MCF 10A (cell line): ENCODE results near the gene GPC5. TPM values are rescaled to one million over a fixed set of nuclear protein-coding genes. Genes with fewer than 3 reads are reported as not detected.

Source experiments
- BruUV-seq: library from RNA; stranded (reverse); fragments of 400-500 nt; replicated peaks from 2 replicates; lab custom pipeline; 2021; lab: Mats Ljungman, UMichigan
- CTCF ChIA-PET: fragments of 300-600 bp; sonication (Branson Sonifier 250); formaldehyde crosslinking; extraction: SDS; loops from one replicate; lab custom pipeline; 2021; ENCODE audit warnings: antibody characterized with exemption, inconsistent platforms; lab: Yijun Ruan, JAX
- POLR2A ChIA-PET: fragments of 300-600, 350-650 bp; sonication (Branson Sonifier 250); formaldehyde crosslinking; extraction: SDS; loops from one replicate; lab custom pipeline; 2020; ENCODE audit warnings: antibody characterized with exemption, inconsistent platforms; lab: Yijun Ruan, JAX
- DNase-seq: peaks from one replicate; pipeline ENCODE4 v3.0.0-alpha.2; 2018; ENCODE audit not compliant: unreplicated experiment
- H3K27ac Mint-ChIP-seq: one replicate; pipeline ENCODE4 v1.8.0; 2022; ENCODE audit warnings: mild to moderate bottlenecking, low read depth, mixed read lengths; ENCODE audit not compliant: unreplicated experiment
- H3K27me3 Mint-ChIP-seq: one replicate; pipeline ENCODE4 v1.8.0; 2022; ENCODE audit warnings: mixed read lengths; ENCODE audit not compliant: insufficient read depth, unreplicated experiment
- H3K36me3 Mint-ChIP-seq: one replicate; pipeline ENCODE4 v1.8.0; 2022; ENCODE audit warnings: mild to moderate bottlenecking, moderate library complexity, mixed read lengths; ENCODE audit not compliant: insufficient read depth, unreplicated experiment
- H3K4me1 Mint-ChIP-seq: one replicate; pipeline ENCODE4 v1.8.0; 2022; ENCODE audit warnings: mixed read lengths; ENCODE audit not compliant: insufficient read depth, unreplicated experiment
- H3K4me3 Mint-ChIP-seq: one replicate; pipeline ENCODE4 v1.8.0; 2022; ENCODE audit warnings: mild to moderate bottlenecking, moderate library complexity, mixed read lengths; ENCODE audit not compliant: unreplicated experiment
- H3K9me3 Mint-ChIP-seq: one replicate; pipeline ENCODE4 v1.8.0; 2022; ENCODE audit warnings: mixed read lengths; ENCODE audit not compliant: unreplicated experiment
- CTCF ChIP-seq: fragments of 200-600 bp; IDR thresholded peaks from one replicate; pipeline ENCODE4 v1.8.0; 2022; ENCODE audit warnings: antibody characterized with exemption, mild to moderate bottlenecking; ENCODE audit not compliant: unreplicated experiment
- intact Hi-C: fragments of 100-400 bp; cut with micrococcal nuclease; formaldehyde crosslinking; loops from 2 replicates; pipeline ENCODE4 v1.14.1; 2022
- total RNA-seq: library from RNA; stranded (reverse); gene quantifications from 2 replicates; pipeline ENCODE4 v1.2.3, GENCODE V29; 2022

Gene GPC5
- total RNA-seq, 1 experiment from 2014 or later: not detected

- no peak overlapping the region for H3K27ac Mint-ChIP-seq
- intact Hi-C loops: no loop called here
- ChIA-PET CTCF (no interaction called here), POLR2A (no interaction called here)
- H3K9me3 Mint-ChIP-seq: peaks cover 14% of the 10 kb centered on the region
- H3K36me3 Mint-ChIP-seq: no peaks in the 10 kb centered on the region
- H3K4me3 Mint-ChIP-seq: no peak overlapping the region
- no peaks in the 10 kb centered on the region for H3K27me3 Mint-ChIP-seq
- DNase-seq: no peak
- TF ChIP-seq CTCF: no peak
- H3K4me1 Mint-ChIP-seq: peaks cover 11% of the 10 kb centered on the region
- no TSS peak for BruUV-seq
These were observed 1424.6 kb downstream of the GPC5 start for GRCh38 chr13:92823059-92823458.

- no peak overlapping the region for H3K27ac Mint-ChIP-seq
- CTCF ChIA-PET: no interaction called here
- POLR2A ChIA-PET: no interaction called here
- no peaks in the 10 kb centered on the region for H3K27me3 Mint-ChIP-seq
- H3K4me1 Mint-ChIP-seq: peaks cover 11% of the 10 kb centered on the region
- DNase-seq: no peak
- BruUV-seq: no TSS peak
- H3K9me3 Mint-ChIP-seq: no peaks in the 10 kb centered on the region
- H3K4me3 Mint-ChIP-seq: no peak overlapping the region
- intact Hi-C loops: no loop called here
- no peaks in the 10 kb centered on the region for H3K36me3 Mint-ChIP-seq
- TF ChIP-seq CTCF: no peak
These were observed 1427.6 kb downstream of the GPC5 start for GRCh38 chr13:92825938-92826596.

- CTCF ChIA-PET: interaction anchor here (1.4 kb wide), 1 partner anchor 21 kb away, joined by 4 read pairs; no protein-coding TSS in a partner anchor
- Mint-ChIP-seq H3K27ac (no peak overlapping the region), H3K36me3 (no peaks in the 10 kb centered on the region), H3K9me3 (no peaks in the 10 kb centered on the region), H3K4me1 (peaks cover 11% of the 10 kb centered on the region), H3K27me3 (no peaks in the 10 kb centered on the region), H3K4me3 (no peak overlapping the region)
- no TSS peak for BruUV-seq
- POLR2A ChIA-PET: interaction anchor here (0.5 to 0.9 kb wide), 4 partner anchors 9 to 435 kb away, joined by 3 to 4 read pairs (median 4); no protein-coding TSS in a partner anchor
- peak; percentile 22 for DNase-seq
- no peak for TF ChIP-seq CTCF
- intact Hi-C loops: no loop called here
These were observed 1429.1 kb downstream of the GPC5 start for GRCh38 chr13:92827503-92827902.

- Mint-ChIP-seq H3K4me1 (peaks cover 11% of the 10 kb centered on the region), H3K4me3 (no peak overlapping the region), H3K27ac (no peak overlapping the region), H3K36me3 (no peaks in the 10 kb centered on the region), H3K27me3 (no peaks in the 10 kb centered on the region), H3K9me3 (no peaks in the 10 kb centered on the region)
- intact Hi-C loops: no loop called here
- POLR2A ChIA-PET: no interaction called here
- CTCF ChIA-PET: no interaction called here
- no TSS peak for BruUV-seq
- no peak for DNase-seq
- no peak for TF ChIP-seq CTCF
These were observed 1431.5 kb downstream of the GPC5 start for GRCh38 chr13:92829930-92830329.
